Measurements from ENCODE around the gene SREK1IP1. TPM values are rescaled to one million over a fixed set of nuclear protein-coding genes. Genes with fewer than 3 reads are reported as not detected.

Gene SREK1IP1
- total RNA-seq, 2 donors from 2014 or later = 22.9 to 28.7 TPM

- ATAC-seq (replicated peaks in 1 of 2) = no peak
- Mint-ChIP-seq H3K36me3 (ENCODE audit: insufficient read depth in 2 of 2) (peaks cover 3 to 6% of the 10 kb centered on the region in 2 donors), H3K27me3 (ENCODE audit: low read depth) (no peaks in the 10 kb centered on the region), H3K9me3 (no peaks in the 10 kb centered on the region), H3K27ac (no peak overlapping the region), H3K4me1 (ENCODE audit: low read depth) (no peaks in the 10 kb centered on the region), H3K4me3 (no peak overlapping the region)
- no peak for DNase-seq
Measured at GRCh38 chr5:64786372-64786771, 17.9 kb upstream of the SREK1IP1 start.

DNA sequence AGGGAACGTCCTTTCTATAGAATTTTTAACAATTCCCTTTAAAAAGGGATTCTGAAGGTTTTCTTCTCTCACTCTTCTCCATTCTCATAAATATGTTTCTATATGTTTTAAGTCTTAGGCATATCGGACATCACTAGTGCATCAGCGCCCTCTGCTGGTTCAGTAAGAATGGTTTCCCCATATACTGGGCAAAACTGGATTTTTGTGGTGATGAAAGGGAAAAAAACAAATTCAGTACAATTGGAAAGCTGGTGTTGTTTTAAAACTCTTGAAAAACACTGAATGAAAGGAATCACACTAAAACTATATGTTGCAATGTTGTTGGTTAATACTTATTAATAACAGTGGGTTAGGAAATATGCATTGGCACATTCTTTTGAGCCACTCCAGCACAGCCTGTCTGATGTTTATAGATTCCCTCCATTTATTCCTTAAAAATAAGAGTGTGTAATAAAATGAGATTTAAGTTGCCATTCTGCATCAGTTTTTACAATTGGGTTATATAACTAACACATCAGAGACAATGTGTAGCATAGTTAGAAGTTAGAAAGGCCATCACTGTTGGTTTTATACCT is 16.0 kb upstream of the SREK1IP1 start:
- DNase-seq (peak; percentile 72 to 73), ATAC-seq (replicated peaks in 1 of 2) (peak; percentile 64 to 75)
- H3K4me1 Mint-ChIP-seq (ENCODE audit: low read depth) = no peaks in the 10 kb centered on the region
- H3K9me3 Mint-ChIP-seq = no peaks in the 10 kb centered on the region
- no peak overlapping the region for H3K27ac Mint-ChIP-seq
- peaks cover 3 to 6% of the 10 kb centered on the region in 2 donors for H3K36me3 Mint-ChIP-seq (ENCODE audit: insufficient read depth in 2 of 2)
- no peak overlapping the region for H3K4me3 Mint-ChIP-seq
- H3K27me3 Mint-ChIP-seq (ENCODE audit: low read depth) = no peaks in the 10 kb centered on the region

DNA sequence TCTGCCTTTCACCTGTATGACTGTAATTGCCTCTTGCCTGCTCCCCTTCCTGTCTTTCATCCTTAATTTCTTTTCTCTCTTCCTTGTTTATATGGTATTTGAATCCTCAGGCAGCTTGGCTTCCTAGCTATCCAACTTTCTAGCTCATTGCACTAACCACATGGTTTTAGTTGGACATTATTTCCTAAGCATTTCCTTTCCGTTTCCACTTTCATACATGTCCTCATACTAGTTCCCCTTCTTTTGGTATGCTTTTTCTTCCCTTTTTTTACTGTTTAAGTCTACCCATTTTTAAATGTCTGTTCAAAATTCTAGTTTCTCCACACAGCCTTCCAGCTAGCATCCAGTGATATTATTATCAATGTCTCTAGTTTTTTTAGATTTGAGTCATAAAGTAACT is 6.8 kb upstream of the SREK1IP1 start:
- ATAC-seq (replicated peaks in 1 of 2) = no peak
- peaks cover 11% of the 10 kb centered on the region for H3K4me1 Mint-ChIP-seq (ENCODE audit: low read depth)
- H3K27me3 Mint-ChIP-seq (ENCODE audit: low read depth) = no peaks in the 10 kb centered on the region
- no peaks in the 10 kb centered on the region for H3K9me3 Mint-ChIP-seq
- DNase-seq = no peak
- H3K27ac Mint-ChIP-seq = peak overlapping the region; percentile 18
- peaks cover 2 to 3% of the 10 kb centered on the region in 2 donors for H3K36me3 Mint-ChIP-seq (ENCODE audit: insufficient read depth in 2 of 2)
- H3K4me3 Mint-ChIP-seq = no peak overlapping the region

- ATAC-seq (replicated peaks in 1 of 2) (no peak), DNase-seq (no peak)
- peak overlapping the region; percentile 38 for H3K27ac Mint-ChIP-seq
- no peak overlapping the region for H3K4me3 Mint-ChIP-seq
- no peaks in the 10 kb centered on the region for H3K27me3 Mint-ChIP-seq (ENCODE audit: low read depth)
- H3K9me3 Mint-ChIP-seq = no peaks in the 10 kb centered on the region
- H3K4me1 Mint-ChIP-seq (ENCODE audit: low read depth) = peaks cover 22% of the 10 kb centered on the region
- H3K36me3 Mint-ChIP-seq (ENCODE audit: insufficient read depth in 2 of 2) = peaks cover 3 to 5% of the 10 kb centered on the region in 2 donors
Measured at GRCh38 chr5:64773533-64773932, 5.0 kb upstream of the SREK1IP1 start.

- Mint-ChIP-seq H3K27ac (no peak overlapping the region), H3K36me3 (ENCODE audit: insufficient read depth in 2 of 2) (peaks cover 5 to 7% of the 10 kb centered on the region in 2 donors), H3K27me3 (ENCODE audit: low read depth) (no peaks in the 10 kb centered on the region), H3K4me1 (ENCODE audit: low read depth) (peaks cover 33% of the 10 kb centered on the region), H3K4me3 (no peak overlapping the region), H3K9me3 (no peaks in the 10 kb centered on the region)
- ATAC-seq (replicated peaks in 1 of 2) = no peak
- no peak for DNase-seq
Measured at GRCh38 chr5:64771736-64772135, 3.2 kb upstream of the SREK1IP1 start.

DNA sequence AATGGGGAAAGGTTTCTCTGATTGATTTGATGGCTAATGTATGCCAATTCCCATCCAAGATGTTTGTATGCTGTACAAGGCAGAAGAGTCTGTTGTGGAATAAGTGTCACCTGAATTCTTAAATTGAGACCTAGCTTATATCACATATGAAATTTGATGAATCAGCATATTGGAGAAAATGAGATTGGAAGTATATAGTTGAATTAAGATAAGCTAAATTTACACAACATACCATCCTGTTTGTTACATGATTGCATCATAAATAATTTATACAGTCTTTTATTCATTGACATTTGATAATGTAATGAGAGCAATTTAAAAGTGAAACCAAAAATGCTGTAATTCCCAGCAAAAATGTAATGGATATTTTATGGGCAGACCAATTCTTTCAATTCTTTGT is 1.4 kb upstream of the SREK1IP1 start:
- Mint-ChIP-seq H3K4me3 (peak overlapping the region; percentile 95 to 99), H3K9me3 (no peaks in the 10 kb centered on the region), H3K27ac (no peak overlapping the region), H3K27me3 (ENCODE audit: low read depth) (no peaks in the 10 kb centered on the region), H3K36me3 (ENCODE audit: insufficient read depth in 2 of 2) (peaks cover 1 to 7% of the 10 kb centered on the region in 2 donors), H3K4me1 (ENCODE audit: low read depth) (peaks cover 44% of the 10 kb centered on the region)
- no peak for DNase-seq
- ATAC-seq (replicated peaks in 1 of 2) = no peak

GRCh38 chr5:64767959-64768357 is 533 bp downstream of the SREK1IP1 start:
- H3K27ac Mint-ChIP-seq = peak overlapping the region; percentile 100
- ATAC-seq (replicated peaks in 1 of 2) = peak; percentile 10 to 20
- H3K4me3 Mint-ChIP-seq = peak overlapping the region; percentile 95 to 99
- H3K27me3 Mint-ChIP-seq (ENCODE audit: low read depth) = no peaks in the 10 kb centered on the region
- H3K4me1 Mint-ChIP-seq (ENCODE audit: low read depth) = peaks cover 44% of the 10 kb centered on the region
- DNase-seq = peak in 1 of 2 donors; percentile 23
- no peaks in the 10 kb centered on the region for H3K9me3 Mint-ChIP-seq
- peaks cover 2 to 7% of the 10 kb centered on the region in 2 donors for H3K36me3 Mint-ChIP-seq (ENCODE audit: insufficient read depth in 2 of 2)

DNA sequence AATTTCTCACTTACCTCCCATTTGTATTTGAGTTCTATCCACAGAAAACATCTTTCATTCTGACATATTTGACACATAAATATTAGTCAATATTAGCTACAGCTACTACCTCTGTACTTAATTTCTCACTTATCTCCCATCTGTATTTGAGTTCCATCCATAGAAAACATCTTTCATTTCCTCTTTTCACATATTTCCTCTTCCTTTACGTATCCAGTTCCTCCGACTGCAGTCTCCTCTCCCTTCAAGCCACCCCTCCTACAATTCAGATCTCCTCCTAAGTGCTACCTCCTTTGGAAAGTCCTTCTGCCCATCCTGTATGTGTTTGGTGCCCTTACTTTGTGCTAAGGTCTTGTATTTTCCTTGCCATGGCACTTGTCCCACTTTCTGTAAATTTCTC is 1.6 kb downstream of the SREK1IP1 start:
- DNase-seq = no peak
- Mint-ChIP-seq H3K4me3 (peak overlapping the region; percentile 95 to 99), H3K9me3 (no peaks in the 10 kb centered on the region), H3K4me1 (ENCODE audit: low read depth) (peaks cover 40% of the 10 kb centered on the region), H3K36me3 (ENCODE audit: insufficient read depth in 2 of 2) (peaks cover 3 to 7% of the 10 kb centered on the region in 2 donors), H3K27me3 (ENCODE audit: low read depth) (no peaks in the 10 kb centered on the region), H3K27ac (peak overlapping the region; percentile 56)
- no peak for ATAC-seq (replicated peaks in 1 of 2)

- no peaks in the 10 kb centered on the region for H3K9me3 Mint-ChIP-seq
- peaks cover 40% of the 10 kb centered on the region for H3K4me1 Mint-ChIP-seq (ENCODE audit: low read depth)
- no peaks in the 10 kb centered on the region for H3K27me3 Mint-ChIP-seq (ENCODE audit: low read depth)
- H3K4me3 Mint-ChIP-seq = peak overlapping the region in 1 of 2 donors; percentile 7
- no peak for ATAC-seq (replicated peaks in 1 of 2)
- H3K27ac Mint-ChIP-seq = no peak overlapping the region
- DNase-seq = no peak
- H3K36me3 Mint-ChIP-seq (ENCODE audit: insufficient read depth in 2 of 2) = peaks cover 3 to 7% of the 10 kb centered on the region in 2 donors
Measured at GRCh38 chr5:64765804-64766504, 2.5 kb downstream of the SREK1IP1 start.

DNA sequence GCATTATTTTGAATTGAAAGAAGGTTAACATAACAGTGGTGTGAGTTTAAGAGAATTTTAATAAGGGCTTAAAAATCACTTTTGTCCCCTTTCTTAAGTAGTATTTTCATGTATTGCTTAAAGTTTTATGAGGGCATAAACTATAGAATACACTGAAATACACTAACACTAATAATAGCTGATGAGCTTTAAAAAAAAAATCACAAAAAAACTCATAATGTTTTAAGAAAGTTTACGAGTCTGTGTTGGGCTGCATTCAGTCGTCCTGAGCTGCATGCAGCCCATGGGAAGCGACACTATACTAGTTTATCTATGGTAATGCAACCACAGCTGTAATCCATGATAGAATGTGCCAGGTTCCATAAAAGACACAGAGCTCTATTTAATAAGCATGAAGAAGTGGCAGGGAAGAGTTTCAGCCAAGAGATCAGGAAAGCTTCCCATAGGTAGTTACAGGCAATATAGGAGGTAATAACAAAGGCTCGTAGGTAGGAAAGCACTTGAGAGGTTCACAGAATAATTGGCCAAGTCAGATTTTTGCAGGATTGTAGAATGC is 4.5 kb downstream of the SREK1IP1 start:
- no peak overlapping the region for H3K27ac Mint-ChIP-seq
- no peak overlapping the region for H3K4me3 Mint-ChIP-seq
- H3K36me3 Mint-ChIP-seq (ENCODE audit: insufficient read depth in 2 of 2) = peaks cover 3 to 7% of the 10 kb centered on the region in 2 donors
- no peak for ATAC-seq (replicated peaks in 1 of 2)
- no peaks in the 10 kb centered on the region for H3K27me3 Mint-ChIP-seq (ENCODE audit: low read depth)
- no peaks in the 10 kb centered on the region for H3K9me3 Mint-ChIP-seq
- peaks cover 31% of the 10 kb centered on the region for H3K4me1 Mint-ChIP-seq (ENCODE audit: low read depth)
- no peak for DNase-seq

- H3K36me3 Mint-ChIP-seq (ENCODE audit: insufficient read depth in 2 of 2) = peaks cover 0 to 1% of the 10 kb centered on the region in 2 donors
- peaks cover 9% of the 10 kb centered on the region for H3K4me1 Mint-ChIP-seq (ENCODE audit: low read depth)
Measured at GRCh38 chr5:64759960-64760660, 8.4 kb downstream of the SREK1IP1 start.

GRCh38 chr5:64758901-64759300 is 9.6 kb downstream of the SREK1IP1 start:
- H3K4me3 Mint-ChIP-seq = no peak overlapping the region
- ATAC-seq (replicated peaks in 1 of 2) (no peak), DNase-seq (no peak)
- no peaks in the 10 kb centered on the region for H3K27me3 Mint-ChIP-seq (ENCODE audit: low read depth)
- H3K36me3 Mint-ChIP-seq (ENCODE audit: insufficient read depth in 2 of 2) = peaks cover 0 to 1% of the 10 kb centered on the region in 2 donors
- peaks cover 9% of the 10 kb centered on the region for H3K4me1 Mint-ChIP-seq (ENCODE audit: low read depth)
- no peaks in the 10 kb centered on the region for H3K9me3 Mint-ChIP-seq
- no peak overlapping the region for H3K27ac Mint-ChIP-seq

More at GRCh38 chr5:64759960-64760660, 8.4 kb downstream of the SREK1IP1 start:
- no peaks in the 10 kb centered on the region for H3K9me3 Mint-ChIP-seq
- H3K4me3 Mint-ChIP-seq = no peak overlapping the region
- no peak for DNase-seq
- ATAC-seq (replicated peaks in 1 of 2) = no peak
- no peak overlapping the region for H3K27ac Mint-ChIP-seq
- H3K27me3 Mint-ChIP-seq (ENCODE audit: low read depth) = no peaks in the 10 kb centered on the region

GRCh38 chr5:64754066-64754465 is 14.4 kb downstream of the SREK1IP1 start:
- Mint-ChIP-seq H3K36me3 (ENCODE audit: insufficient read depth in 2 of 2) (peaks cover 0 to 2% of the 10 kb centered on the region in 2 donors), H3K9me3 (no peaks in the 10 kb centered on the region), H3K27ac (no peak overlapping the region), H3K27me3 (ENCODE audit: low read depth) (no peaks in the 10 kb centered on the region), H3K4me1 (ENCODE audit: low read depth) (peaks cover under 1% of the 10 kb centered on the region), H3K4me3 (no peak overlapping the region)
- no peak for ATAC-seq (replicated peaks in 1 of 2)
- DNase-seq = no peak
